PC-3 (cell line): ENCODE data around the gene CCDC102A. TPM values are rescaled to one million over a fixed set of nuclear protein-coding genes. Genes with fewer than 3 reads are reported as not detected.

Source experiments
- ATAC-seq: fragments of 200-7000 bp; cut with Tn5 transposase; 2 replicates; pipeline ENCODE4 v1.9.1; 2020; ENCODE audit warnings: mild to moderate bottlenecking, moderate library complexity
- BruUV-seq: library from RNA; stranded (reverse); fragments of 400-500 nt; replicated peaks from 2 replicates; lab custom pipeline; 2021; lab: Mats Ljungman, UMichigan
- CTCF ChIA-PET: fragments of 300-600 bp; sonication (Branson Sonifier 250); formaldehyde crosslinking; loops from one replicate; lab custom pipeline; 2022; ENCODE audit warnings: antibody characterized with exemption; lab: Charles Lee
- POLR2A ChIA-PET: fragments of 300-600 bp; sonication (Branson Sonifier 250); formaldehyde crosslinking; loops from one replicate; lab custom pipeline; 2022; ENCODE audit warnings: antibody characterized with exemption; ENCODE audit not compliant: unreplicated experiment; lab: Charles Lee
- DNase-seq: peaks from one replicate; pipeline ENCODE4 v3.0.0-alpha.2; 2015
- H2AFZ ChIP-seq: fragments of 300-600 bp; sonication (generic); 2 replicates; pipeline ENCODE4 v1.6.0; 2016; ENCODE audit warnings: antibody characterized with exemption, low read length
- H3F3A ChIP-seq: fragments of 300-600 bp; sonication (generic); one replicate; pipeline ENCODE4 v1.6.0; 2017; ENCODE audit warnings: antibody characterized with exemption, low read length, control low read depth, mild to moderate bottlenecking; ENCODE audit not compliant: unreplicated experiment
- H3K27ac ChIP-seq: fragments of 300-600 bp; sonication (generic); 2 replicates; pipeline ENCODE4 v1.5.1; 2016; ENCODE audit warnings: mild to moderate bottlenecking, low read length
- H3K27me3 ChIP-seq: fragments of 300-600 bp; sonication (generic); 2 replicates; pipeline ENCODE4 v1.6.1; 2016; ENCODE audit warnings: low read length, mixed read lengths
- H3K36me3 ChIP-seq: fragments of 300-600 bp; sonication (generic); 2 replicates; pipeline ENCODE4 v1.6.1; 2016; ENCODE audit warnings: low read depth, mixed run types, low read length, mixed read lengths
- H3K4me1 ChIP-seq: fragments of 300-600 bp; sonication (generic); 2 replicates; pipeline ENCODE4 v1.5.1; 2016; ENCODE audit warnings: low read length; ENCODE audit not compliant: insufficient read depth
- H3K4me2 ChIP-seq: fragments of 300-600 bp; sonication (generic); 2 replicates; pipeline ENCODE4 v1.6.0; 2016; ENCODE audit warnings: low read length
- H3K4me3 ChIP-seq: fragments of 300-600 bp; sonication (generic); 2 replicates; pipeline ENCODE4 v1.5.1; 2016; ENCODE audit warnings: mild to moderate bottlenecking, low read length, mixed read lengths
- H3K79me2 ChIP-seq: fragments of 300-600 bp; sonication (generic); 2 replicates; pipeline ENCODE4 v1.6.1; 2017; ENCODE audit warnings: low read length, mixed read lengths
- H3K9ac ChIP-seq: fragments of 300-600 bp; sonication (generic); 2 replicates; pipeline ENCODE4 v1.6.0; 2016; ENCODE audit warnings: mild to moderate bottlenecking, low read length
- H3K9me2 ChIP-seq: fragments of 300-600 bp; sonication (generic); replicated peaks from 2 replicates; pipeline ENCODE4 v1.6.1; 2016; ENCODE audit warnings: mixed run types, low read length, mixed read lengths
- H3K9me3 ChIP-seq: fragments of 300-600 bp; sonication (generic); 2 replicates; pipeline ENCODE4 v1.6.1; 2016; ENCODE audit warnings: low read length, mixed read lengths
- H4K20me1 ChIP-seq: fragments of 300-600 bp; sonication (generic); 2 replicates; pipeline ENCODE4 v1.6.1; 2016; ENCODE audit warnings: low read length, mixed read lengths
- CTCF ChIP-seq: fragments of 300-600 bp; sonication (generic); conservative IDR thresholded peaks from 2 replicates; pipeline ENCODE4 v1.5.1; 2017; ENCODE audit warnings: antibody characterized with exemption, low read depth, mild to moderate bottlenecking, low read length
- EZH2 ChIP-seq: fragments of 300-600 bp; sonication (generic); IDR thresholded peaks from one replicate; pipeline ENCODE4 v1.6.1; 2017; ENCODE audit warnings: antibody characterized with exemption, mild to moderate bottlenecking, low read length; ENCODE audit not compliant: unreplicated experiment
- EZH2phosphoT487 ChIP-seq: fragments of 300-600 bp; sonication (generic); IDR thresholded peaks from 2 replicates; pipeline ENCODE4 v1.6.1; 2018; ENCODE audit warnings: mild to moderate bottlenecking, antibody characterized with exemption, low read length, borderline replicate concordance
- intact Hi-C: fragments of 100-400 bp; cut with micrococcal nuclease; formaldehyde crosslinking; loops from 2 replicates; pipeline ENCODE4 v1.9.0; 2023
- total RNA-seq: library from RNA; depleted of rRNA; stranded (reverse); fragments of >200 nt; gene quantifications from 2 replicates; pipeline ENCODE4 v1.2.3, GENCODE V29; 2014

The CCDC102A gene
- total RNA-seq, 1 experiment from 2014 or later: 12.7 TPM

- Histone ChIP-seq H3K9me2 (no peaks in the 10 kb centered on the region), H4K20me1 (no peaks in the 10 kb centered on the region), H3K36me3 (peaks cover 26% of the 10 kb centered on the region; the same call in 1 of the 2 replicates), H3K4me2 (no peak overlapping the region), H3K4me3 (no peak overlapping the region), H3K27me3 (no peaks in the 10 kb centered on the region), H3F3A (no peaks in the 10 kb centered on the region), H3K79me2 (peaks cover 26% of the 10 kb centered on the region), H3K9ac (no peak overlapping the region), H3K4me1 (no peaks in the 10 kb centered on the region), H3K9me3 (no peaks in the 10 kb centered on the region), H3K27ac (no peak overlapping the region), H2AFZ (no peak overlapping the region)
- CTCF ChIA-PET: no interaction called here
- intact Hi-C loops: no loop called here
- no peak for DNase-seq
- BruUV-seq: no TSS peak
- TF ChIP-seq EZH2phosphoT487 (no peak), CTCF (no peak), EZH2 (no peak)
- no peak for ATAC-seq
- POLR2A ChIA-PET: no interaction called here
These were observed 71.8 kb downstream of the CCDC102A start for GRCh38 chr16:57464523-57464922.

- Histone ChIP-seq H3K4me2 (peak overlapping the region; percentile 96), H3K4me3 (peak overlapping the region; percentile 97), H3K9me3 (no peaks in the 10 kb centered on the region), H3F3A (no peaks in the 10 kb centered on the region), H2AFZ (no peak overlapping the region), H3K4me1 (no peaks in the 10 kb centered on the region), H3K9ac (peak overlapping the region; percentile 84), H3K9me2 (no peaks in the 10 kb centered on the region), H4K20me1 (no peaks in the 10 kb centered on the region), H3K79me2 (peaks cover 26% of the 10 kb centered on the region), H3K27ac (no peak overlapping the region), H3K36me3 (peaks cover 19% of the 10 kb centered on the region; the same call in 1 of the 2 replicates), H3K27me3 (no peaks in the 10 kb centered on the region)
- no peak for TF ChIP-seq EZH2
- no peak for TF ChIP-seq CTCF
- TF ChIP-seq EZH2phosphoT487: no peak
- DNase-seq (no peak), ATAC-seq (peak; percentile 55)
- CTCF ChIA-PET: no interaction called here
- POLR2A ChIA-PET: interaction anchor here (0.6 kb wide), 1 partner anchor 947 kb away, joined by 3 read pairs; no protein-coding TSS in a partner anchor
- intact Hi-C loops: loop anchor here (2.0 kb wide), 1 partner anchor 14 kb away; no protein-coding TSS in a partner anchor
- no TSS peak for BruUV-seq
These were observed 73.4 kb downstream of the CCDC102A start for GRCh38 chr16:57462978-57463362.

- Histone ChIP-seq H4K20me1 (no peaks in the 10 kb centered on the region), H3K4me1 (no peaks in the 10 kb centered on the region), H3K9ac (peak within 1 kb of the TSS; percentile 84), H3K9me2 (no peaks in the 10 kb centered on the region), H2AFZ (no peak within 1 kb of the TSS), H3K4me3 (peak within 1 kb of the TSS; percentile 97), H3K36me3 (peaks cover 24% of the 10 kb centered on the region; the same call in 1 of the 2 replicates), H3K27ac (no peak within 1 kb of the TSS), H3F3A (no peaks in the 10 kb centered on the region), H3K4me2 (peak within 1 kb of the TSS; percentile 96), H3K79me2 (peaks cover 26% of the 10 kb centered on the region), H3K9me3 (no peaks in the 10 kb centered on the region), H3K27me3 (no peaks in the 10 kb centered on the region)
- TF ChIP-seq EZH2 (no peak), CTCF (peak; percentile 77), EZH2phosphoT487 (no peak)
- POLR2A ChIA-PET: interaction anchor here (0.6 kb wide), 1 partner anchor 947 kb away, joined by 3 read pairs; no protein-coding TSS in a partner anchor
- CTCF ChIA-PET: no interaction called here
- DNase-seq: peak; percentile 77
- intact Hi-C loops: loop anchor here (2.0 kb wide), 1 partner anchor 14 kb away; no protein-coding TSS in a partner anchor
- ATAC-seq: peak; percentile 92
- BruUV-seq: no TSS peak
These were observed 74.0 kb downstream of the CCDC102A start, which contains the start of gene POLR2C for GRCh38 chr16:57462209-57462977. TSS of gene POLR2C (plus strand) at chr16:57462679. CDS start at chr16:57462725, 46 bp downstream.
